LNCAP (cell line): ENCODE measurements around the gene SEMA5A.

Source experiments
- CTCF ChIP-seq: fragments of 450-650 bp; IDR thresholded peaks from 2 replicates; pipeline ENCODE4 v1.5.1; 2017; ENCODE audit warnings: mild to moderate bottlenecking

The SEMA5A gene

GRCh38 chr5:9338796-9339195 is 207.1 kb downstream of the SEMA5A start:
- no peak for TF ChIP-seq CTCF

GRCh38 chr5:9337928-9338595 is 207.8 kb downstream of the SEMA5A start:
- TF ChIP-seq CTCF = no peak

DNA sequence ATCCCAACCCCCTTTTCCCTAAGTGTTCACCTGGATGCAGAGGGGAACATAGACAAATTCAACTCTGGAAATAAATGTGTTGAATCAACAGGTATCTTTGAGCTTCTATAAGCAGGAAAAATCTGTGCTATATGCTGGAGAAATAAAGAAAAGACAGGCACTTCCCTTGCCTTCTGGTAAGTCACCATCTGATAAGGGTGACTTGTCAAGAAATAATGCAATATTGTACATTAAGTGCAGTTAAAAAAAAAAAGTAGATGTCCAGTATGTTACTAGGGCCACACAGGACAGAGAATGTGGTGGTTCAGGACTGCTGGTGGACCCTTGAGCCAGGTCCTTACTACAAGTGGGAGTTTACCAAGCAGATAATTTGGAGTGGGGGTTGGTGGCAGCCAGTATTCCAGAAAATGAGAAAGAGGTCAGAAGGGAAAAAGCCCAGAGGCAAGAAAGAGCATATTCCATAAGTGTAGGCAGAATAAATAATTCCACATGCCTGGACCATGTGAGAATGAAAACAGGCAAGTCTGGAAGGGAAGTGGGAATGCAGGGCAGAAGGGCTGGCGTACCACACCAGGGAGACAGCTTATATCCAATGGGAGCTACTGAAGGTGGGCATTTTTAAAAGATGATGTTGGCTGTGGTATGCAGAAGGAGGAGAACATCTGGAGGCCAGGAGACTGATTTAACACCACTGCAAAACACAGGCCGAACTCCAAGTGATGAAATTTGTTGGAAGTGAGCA is 209.9 kb downstream of the SEMA5A start:
- no peak for TF ChIP-seq CTCF

GRCh38 chr5:9335269-9335668 is 210.6 kb downstream of the SEMA5A start:
- no peak for TF ChIP-seq CTCF

DNA sequence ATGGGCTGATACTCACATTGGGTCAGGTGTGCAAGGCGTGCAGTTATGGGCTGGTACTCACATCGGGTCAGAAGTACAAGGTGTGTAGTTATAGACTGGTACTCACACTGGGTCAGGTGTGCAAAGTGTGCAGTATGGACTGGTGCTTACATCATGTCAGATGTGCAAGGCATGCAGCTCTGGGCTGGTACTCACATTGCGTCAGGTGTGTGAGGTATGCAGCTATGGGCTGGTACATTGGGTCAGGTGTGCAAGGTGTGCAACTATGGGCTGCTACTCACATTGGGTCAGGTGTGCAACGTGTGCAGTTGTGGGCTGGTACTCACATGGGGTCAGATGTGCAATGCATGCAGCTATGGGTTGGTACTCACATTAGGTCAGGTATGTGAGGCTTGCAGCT is 213.8 kb downstream of the SEMA5A start:
- TF ChIP-seq CTCF = no peak

DNA sequence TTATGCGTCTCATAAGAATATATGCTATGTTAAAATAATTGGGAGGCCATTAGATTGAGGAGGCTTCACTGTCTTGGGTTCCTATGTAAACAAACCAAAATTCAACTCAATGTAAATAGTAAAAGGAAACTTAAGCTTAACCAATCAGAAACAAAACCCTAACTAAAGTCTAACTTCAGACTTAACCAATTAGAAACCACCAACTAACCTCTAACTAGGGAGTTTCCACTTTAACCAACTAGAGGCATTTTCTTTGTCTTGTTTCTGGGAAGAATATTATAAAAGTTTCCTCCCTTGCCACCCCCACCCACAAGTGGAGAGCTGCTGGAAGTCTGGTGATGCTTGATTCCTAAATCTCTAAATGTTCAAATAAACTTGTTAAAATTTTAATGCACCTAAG is 214.5 kb downstream of the SEMA5A start:
- no peak for TF ChIP-seq CTCF

DNA sequence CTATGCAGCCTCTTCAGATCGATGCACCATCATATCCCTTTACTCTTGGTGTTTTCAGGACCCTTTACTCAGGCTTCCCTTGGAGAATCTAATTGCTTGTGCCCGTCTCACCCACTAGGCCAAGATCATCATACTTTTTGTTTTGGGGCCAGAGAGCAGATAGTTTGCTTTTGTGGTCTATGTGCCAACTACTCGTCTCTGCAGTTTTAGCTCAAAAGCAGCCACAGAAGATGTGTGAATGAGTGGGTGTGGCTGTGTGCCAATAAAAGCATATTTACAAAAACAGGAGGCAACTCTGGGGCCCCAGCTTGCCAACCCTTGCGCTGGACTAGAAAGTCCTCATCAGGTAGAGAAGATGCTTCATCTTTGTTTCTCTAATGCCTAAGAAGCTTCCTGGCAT is 216.8 kb downstream of the SEMA5A start:
- no peak for TF ChIP-seq CTCF
